ENCODE results near the gene ZFYVE28. TPM values are rescaled to one million over a fixed set of nuclear protein-coding genes. Genes with fewer than 3 reads are reported as not detected.

The ZFYVE28 gene
- total RNA-seq, 1 experiment from 2014 or later: 19.2 TPM

GRCh38 chr4:2432991-2433530 is 14.6 kb upstream of the ZFYVE28 start:
- no peak overlapping the region for H3K27ac ChIP-seq (ENCODE audit: low read depth, low read length)
- intact Hi-C loops (cut with micrococcal nuclease): no loop called here
- no peaks in the 10 kb centered on the region for H3K9me2 ChIP-seq (ENCODE audit: insufficient read depth)
- no peak overlapping the region for H3K9ac ChIP-seq (ENCODE audit: low read length)
- DNase-seq (ENCODE audit: low read depth, low spot score): no peak
- ChIA-PET POLR2A (no interaction called here), RAD21 (ENCODE audit: low non-redundant PET in 1 of 2, low total read pairs in 2 of 2, uncharacterized antibody in 2 of 2, unreplicated experiment in 2 of 2) (no interaction called here), CTCF (interaction anchor here (0.7 kb wide), 1 partner anchor 9 kb away, joined by 3 read pairs; no protein-coding TSS in a partner anchor)
- H3K4me2 ChIP-seq (ENCODE audit: low read length): no peak overlapping the region
- H3K79me2 ChIP-seq (ENCODE audit: insufficient read depth, low read length): no peaks in the 10 kb centered on the region
- H3K9me3 ChIP-seq (ENCODE audit: control insufficient read depth in 1 of 2, insufficient read depth in 1 of 2, low read depth in 1 of 2, low read length in 2 of 2): no peaks in the 10 kb centered on the region
- H3K4me3 ChIP-seq (replicated peaks in 1 of 2; ENCODE audit: low read depth in 1 of 2, low read length in 2 of 2): no peak overlapping the region
- no peak overlapping the region for H2AFZ ChIP-seq (ENCODE audit: low read depth, low read length, poor library complexity, severe bottlenecking)
- H3K27me3 ChIP-seq (ENCODE audit: insufficient read depth, low read length): no peaks in the 10 kb centered on the region
- TF ChIP-seq ATF3 (IDR thresholded peaks at IDR 0.05) (no peak), POLR2A (IDR thresholded peaks at IDR 0.05; ENCODE audit: borderline replicate concordance, extremely low read depth, insufficient read depth, insufficient read length) (no peak), SP1 (IDR thresholded peaks at IDR 0.05; ENCODE audit: low read depth) (no peak), FOSL1 (IDR thresholded peaks at IDR 0.05; ENCODE audit: low read depth) (no peak), RAD21 (IDR thresholded peaks at IDR 0.05; ENCODE audit: low read depth) (no peak), MAX (IDR thresholded peaks at IDR 0.05) (no peak), ZFX (IDR thresholded peaks at IDR 0.05) (no peak)
- H4K20me1 ChIP-seq (ENCODE audit: insufficient read depth): no peaks in the 10 kb centered on the region
- ATAC-seq: no peak
- no TSS peak for BruUV-seq (replicated peaks)
- no peaks in the 10 kb centered on the region for H3K36me3 ChIP-seq (ENCODE audit: control insufficient read depth in 1 of 2, insufficient read depth in 2 of 2, low read length in 2 of 2)
- peaks cover 2 to 10% of the 10 kb centered on the region in 2 experiments; a peak in 3 of 4 replicates for H3K4me1 ChIP-seq (ENCODE audit: control insufficient read depth in 1 of 2, insufficient read depth in 2 of 2, low read length in 2 of 2)

GRCh38 chr4:2432004-2432403 is 13.6 kb upstream of the ZFYVE28 start:
- Histone ChIP-seq H3K4me3 (replicated peaks in 1 of 2; ENCODE audit: low read depth in 1 of 2, low read length in 2 of 2) (no peak overlapping the region), H3K27me3 (ENCODE audit: insufficient read depth, low read length) (no peaks in the 10 kb centered on the region), H2AFZ (ENCODE audit: low read depth, low read length, poor library complexity, severe bottlenecking) (no peak overlapping the region), H3K9me3 (ENCODE audit: control insufficient read depth in 1 of 2, insufficient read depth in 1 of 2, low read depth in 1 of 2, low read length in 2 of 2) (no peaks in the 10 kb centered on the region), H3K9ac (ENCODE audit: low read length) (no peak overlapping the region), H3K27ac (ENCODE audit: low read depth, low read length) (no peak overlapping the region), H3K9me2 (ENCODE audit: insufficient read depth) (no peaks in the 10 kb centered on the region), H4K20me1 (ENCODE audit: insufficient read depth) (no peaks in the 10 kb centered on the region), H3K36me3 (ENCODE audit: control insufficient read depth in 1 of 2, insufficient read depth in 2 of 2, low read length in 2 of 2) (no peaks in the 10 kb centered on the region), H3K4me2 (ENCODE audit: low read length) (no peak overlapping the region), H3K4me1 (ENCODE audit: control insufficient read depth in 1 of 2, insufficient read depth in 2 of 2, low read length in 2 of 2) (peaks cover 2 to 10% of the 10 kb centered on the region in 2 experiments; a peak in 3 of 4 replicates), H3K79me2 (ENCODE audit: insufficient read depth, low read length) (no peaks in the 10 kb centered on the region)
- ATAC-seq: no peak
- CTCF ChIA-PET: interaction anchor here (1.0 to 2.4 kb wide), 2 partner anchors 9 to 18 kb away, joined by 3 to 15 read pairs; no protein-coding TSS in a partner anchor
- intact Hi-C loops (cut with micrococcal nuclease): no loop called here
- no peak for DNase-seq (ENCODE audit: low read depth, low spot score)
- TF ChIP-seq SRF (IDR thresholded peaks at IDR 0.05; ENCODE audit: low read depth) (no peak), ELF1 (IDR thresholded peaks at IDR 0.05; ENCODE audit: borderline replicate concordance, low read depth) (no peak), POLR2AphosphoS5 (IDR thresholded peaks at IDR 0.05; ENCODE audit: low read depth, low read length) (no peak), RAD21 (IDR thresholded peaks at IDR 0.05; ENCODE audit: low read depth) (no peak), SIN3A (IDR thresholded peaks at IDR 0.05; ENCODE audit: low read depth) (no peak), FOSL1 (IDR thresholded peaks at IDR 0.05; ENCODE audit: low read depth) (no peak), YY1 (IDR thresholded peaks at IDR 0.05; ENCODE audit: extremely low read depth, insufficient replicate concordance, low read depth, low read length) (no peak)
- POLR2A ChIA-PET: no interaction called here
- no TSS peak for BruUV-seq (replicated peaks)
- RAD21 ChIA-PET (ENCODE audit: low non-redundant PET in 1 of 2, low total read pairs in 2 of 2, uncharacterized antibody in 2 of 2, unreplicated experiment in 2 of 2): interaction anchor here in 1 of 2 experiments (0.6 kb wide), 1 partner anchor 138 kb away, joined by 3 read pairs; no protein-coding TSS in a partner anchor

Measured in HCT116 (cell line).